ENCODE results near the gene ABO.

- TF ChIP-seq CTCF (IDR thresholded peaks at IDR 0.05; ENCODE audit: control extremely low read depth in 1 of 3, insufficient read depth in 1 of 3, low read depth in 1 of 3, low read length in 3 of 3): no peak
- TF ChIP-seq SIN3A (conservative IDR thresholded peaks at IDR 0.05 in 1 of 2, IDR thresholded peaks at IDR 0.05 in 1 of 2; ENCODE audit: low read depth in 1 of 2, low read length in 2 of 2): no peak
- TF ChIP-seq GTF2F1 (IDR thresholded peaks at IDR 0.05; ENCODE audit: borderline replicate concordance, low read depth, low read length): no peak
- TF ChIP-seq EZH2 (IDR thresholded peaks at IDR 0.05; ENCODE audit: low read depth, low read length, severe bottlenecking): no peak
- TF ChIP-seq POLR2AphosphoS5 (IDR thresholded peaks at IDR 0.05; ENCODE audit: low read depth, low read length): no peak
These were observed 26.2 kb downstream of the ABO start for GRCh38 chr9:133248726-133249295.
